NCI-H1048 (cell line): ENCODE results near the gene SPINT4.
A peak's percentile ranks its signal among the peaks of the same experiment; 100 is the strongest.

Experiments
- DNase-seq: peaks from one replicate; lab custom pipeline; 2025; lab: John Stamatoyannopoulos, UW

The SPINT4 gene

GRCh38 chr20:45765307-45765875 is 43.2 kb downstream of the SPINT4 start:
- no peak for DNase-seq

GRCh38 chr20:45765980-45766379 is 43.8 kb downstream of the SPINT4 start:
- no peak for DNase-seq

- DNase-seq = no peak
Measured at GRCh38 chr20:45768479-45768878, 46.3 kb downstream of the SPINT4 start.

- DNase-seq = peak; percentile 14
Measured at GRCh38 chr20:45771182-45771759, 49.1 kb downstream of the SPINT4 start.

- no peak for DNase-seq
Measured at GRCh38 chr20:45772693-45773092, 50.5 kb downstream of the SPINT4 start.

GRCh38 chr20:45774945-45775344 is 52.8 kb downstream of the SPINT4 start:
- no peak for DNase-seq

GRCh38 chr20:45775411-45775810 is 53.3 kb downstream of the SPINT4 start:
- no peak for DNase-seq
